Fibroblast of mammary gland (primary cell): ENCODE data around the gene MKRN2OS.

Source experiments
- DNase-seq: peaks from one replicate; pipeline ENCODE4 v3.0.0-alpha.2; 2010; ENCODE audit warnings: low read depth
- H3K4me3 ChIP-seq: 2 replicates; pipeline ENCODE4 v1.5.1; 2011; ENCODE audit warnings: low read depth, mild to moderate bottlenecking, low read length, moderate library complexity; ENCODE audit not compliant: control insufficient read depth
- TF ChIP-seq, protein P1 (sequence below): conservative IDR thresholded peaks from 2 replicates; pipeline ENCODE4 v1.5.1; 2011; ENCODE audit warnings: low read depth, low read length, inconsistent platforms; ENCODE audit not compliant: control insufficient read depth, insufficient read depth

Gene MKRN2OS

GRCh38 chr3:12545473-12545791, at the start of gene MKRN2OS:
MKRN2OS (minus strand) TSS chr3:12545499; CDS start chr3:12545464, 35 bp downstream.
- TF ChIP-seq, protein P1, sequence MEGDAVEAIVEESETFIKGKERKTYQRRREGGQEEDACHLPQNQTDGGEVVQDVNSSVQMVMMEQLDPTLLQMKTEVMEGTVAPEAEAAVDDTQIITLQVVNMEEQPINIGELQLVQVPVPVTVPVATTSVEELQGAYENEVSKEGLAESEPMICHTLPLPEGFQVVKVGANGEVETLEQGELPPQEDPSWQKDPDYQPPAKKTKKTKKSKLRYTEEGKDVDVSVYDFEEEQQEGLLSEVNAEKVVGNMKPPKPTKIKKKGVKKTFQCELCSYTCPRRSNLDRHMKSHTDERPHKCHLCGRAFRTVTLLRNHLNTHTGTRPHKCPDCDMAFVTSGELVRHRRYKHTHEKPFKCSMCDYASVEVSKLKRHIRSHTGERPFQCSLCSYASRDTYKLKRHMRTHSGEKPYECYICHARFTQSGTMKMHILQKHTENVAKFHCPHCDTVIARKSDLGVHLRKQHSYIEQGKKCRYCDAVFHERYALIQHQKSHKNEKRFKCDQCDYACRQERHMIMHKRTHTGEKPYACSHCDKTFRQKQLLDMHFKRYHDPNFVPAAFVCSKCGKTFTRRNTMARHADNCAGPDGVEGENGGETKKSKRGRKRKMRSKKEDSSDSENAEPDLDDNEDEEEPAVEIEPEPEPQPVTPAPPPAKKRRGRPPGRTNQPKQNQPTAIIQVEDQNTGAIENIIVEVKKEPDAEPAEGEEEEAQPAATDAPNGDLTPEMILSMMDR, result no peak
- peak; percentile 20 for DNase-seq
- no peak within 1 kb of the TSS for H3K4me3 ChIP-seq

- no peak overlapping the region for H3K4me3 ChIP-seq
- DNase-seq, result no peak
- TF ChIP-seq, protein P1, result no peak
These were observed 48.2 kb upstream of the MKRN2OS start for GRCh38 chr3:12593473-12593872.

GRCh38 chr3:12591997-12592715, 46.9 kb upstream of the MKRN2OS start:
- TF ChIP-seq, protein P1, result no peak
- no peak overlapping the region for H3K4me3 ChIP-seq
- no peak for DNase-seq

DNA sequence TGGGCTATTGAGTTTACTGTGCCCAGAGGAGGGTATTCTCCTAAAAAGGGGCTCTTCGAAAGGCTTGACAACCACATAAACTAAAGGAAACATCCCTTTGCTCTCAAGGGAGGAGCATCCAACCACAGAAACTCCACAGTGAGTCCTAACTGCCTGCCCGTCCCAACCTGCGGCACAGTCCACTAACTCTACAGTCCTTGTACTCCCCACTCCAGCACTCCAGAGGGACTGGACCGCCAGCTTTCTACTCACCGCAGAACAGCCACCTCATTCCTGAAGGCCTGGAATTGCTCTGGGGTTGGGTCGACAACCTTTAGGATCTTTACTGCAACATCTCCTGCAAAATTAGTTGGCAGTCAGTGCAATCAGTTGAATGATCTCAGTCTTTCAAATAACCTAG, 46.2 kb upstream of the MKRN2OS start:
- TF ChIP-seq, protein P1, result no peak
- H3K4me3 ChIP-seq, result no peak overlapping the region
- DNase-seq, result no peak

- no peak overlapping the region for H3K4me3 ChIP-seq
- TF ChIP-seq, protein P1, result no peak
- no peak for DNase-seq
These were observed 44.8 kb upstream of the MKRN2OS start for GRCh38 chr3:12590096-12590495.

- peak; percentile 18 for DNase-seq
- TF ChIP-seq, protein P1, result no peak
- H3K4me3 ChIP-seq, result no peak overlapping the region
These were observed 43.0 kb upstream of the MKRN2OS start for GRCh38 chr3:12588039-12589009.
